GM18526 (cell line): Measurements from ENCODE around the gene HECTD3.

Experiments
- POLR2A ChIP-seq: IDR thresholded peaks from 3 replicates; pipeline ENCODE4 v1.6.1; 2011; ENCODE audit not compliant: insufficient read length; ENCODE audit errors: extremely low read depth

HECTD3 gene

GRCh38 chr1:45023663-45024062 is 12.5 kb upstream of the HECTD3 start:
- no peak for TF ChIP-seq POLR2A

- TF ChIP-seq POLR2A: no peak
These were observed 7.6 kb upstream of the HECTD3 start for GRCh38 chr1:45018599-45019230.

GRCh38 chr1:45016767-45017166 is 5.6 kb upstream of the HECTD3 start:
- TF ChIP-seq POLR2A: no peak

- no peak for TF ChIP-seq POLR2A
These were observed 5.1 kb upstream of the HECTD3 start for GRCh38 chr1:45016090-45016697.

- TF ChIP-seq POLR2A: no peak
These were observed 4.6 kb upstream of the HECTD3 start for GRCh38 chr1:45015683-45016082.

- TF ChIP-seq POLR2A: no peak
These were observed 3.4 kb upstream of the HECTD3 start for GRCh38 chr1:45014321-45015028.

GRCh38 chr1:45013551-45014209 is 2.6 kb upstream of the HECTD3 start:
- no peak for TF ChIP-seq POLR2A

- TF ChIP-seq POLR2A: no peak
These were observed 1.6 kb upstream of the HECTD3 start for GRCh38 chr1:45012639-45013278.

GRCh38 chr1:45011837-45012638 is 914 bp upstream of the HECTD3 start, which contains the start of gene UROD:
UROD (plus strand) TSS chr1:45012254; CDS start chr1:45012266, 12 bp downstream.
- peak; percentile 80 for TF ChIP-seq POLR2A

- TF ChIP-seq POLR2A: no peak
These were observed 919 bp downstream of the HECTD3 start for GRCh38 chr1:45009956-45010854.

- no peak for TF ChIP-seq POLR2A
These were observed 1.7 kb downstream of the HECTD3 start for GRCh38 chr1:45009296-45009865.

- no peak for TF ChIP-seq POLR2A
These were observed 2.6 kb downstream of the HECTD3 start for GRCh38 chr1:45008516-45008915.

GRCh38 chr1:45008076-45008475 is 3.0 kb downstream of the HECTD3 start:
- TF ChIP-seq POLR2A: no peak
